Epithelial cell of proximal tubule (primary cell): ENCODE measurements around the gene LPCAT1. TPM values are rescaled to one million over a fixed set of nuclear protein-coding genes. Genes with fewer than 3 reads are reported as not detected.
"Not testable (repeated sequence)": the region's sequence is repeated elsewhere in the genome, so short reads cannot be mapped to it uniquely, and the experiment has no call there.

Source experiments
- DNase-seq: peaks from one replicate; pipeline ENCODE4 v3.0.0-alpha.2; 2011; ENCODE audit warnings: low read depth
- H3K4me3 ChIP-seq: 2 replicates; pipeline ENCODE4 v1.5.1; 2011; ENCODE audit warnings: low read depth, mild to moderate bottlenecking, low read length
- total RNA-seq: library from RNA; depleted of rRNA; stranded (reverse); fragments of >200 nt; gene quantifications from 2 replicates; pipeline ENCODE4 v1.2.3, GENCODE V29; 2015
- TF ChIP-seq, protein P1 (sequence below): conservative IDR thresholded peaks from 2 replicates; pipeline ENCODE4 v1.5.1; 2012; ENCODE audit warnings: low read depth, mild to moderate bottlenecking, low read length

The LPCAT1 gene
- total RNA-seq, 1 donor from 2014 or later: 105 TPM

GRCh38 chr5:1464096-1464446, 59.7 kb downstream of the LPCAT1 start:
- TF ChIP-seq, protein P1, sequence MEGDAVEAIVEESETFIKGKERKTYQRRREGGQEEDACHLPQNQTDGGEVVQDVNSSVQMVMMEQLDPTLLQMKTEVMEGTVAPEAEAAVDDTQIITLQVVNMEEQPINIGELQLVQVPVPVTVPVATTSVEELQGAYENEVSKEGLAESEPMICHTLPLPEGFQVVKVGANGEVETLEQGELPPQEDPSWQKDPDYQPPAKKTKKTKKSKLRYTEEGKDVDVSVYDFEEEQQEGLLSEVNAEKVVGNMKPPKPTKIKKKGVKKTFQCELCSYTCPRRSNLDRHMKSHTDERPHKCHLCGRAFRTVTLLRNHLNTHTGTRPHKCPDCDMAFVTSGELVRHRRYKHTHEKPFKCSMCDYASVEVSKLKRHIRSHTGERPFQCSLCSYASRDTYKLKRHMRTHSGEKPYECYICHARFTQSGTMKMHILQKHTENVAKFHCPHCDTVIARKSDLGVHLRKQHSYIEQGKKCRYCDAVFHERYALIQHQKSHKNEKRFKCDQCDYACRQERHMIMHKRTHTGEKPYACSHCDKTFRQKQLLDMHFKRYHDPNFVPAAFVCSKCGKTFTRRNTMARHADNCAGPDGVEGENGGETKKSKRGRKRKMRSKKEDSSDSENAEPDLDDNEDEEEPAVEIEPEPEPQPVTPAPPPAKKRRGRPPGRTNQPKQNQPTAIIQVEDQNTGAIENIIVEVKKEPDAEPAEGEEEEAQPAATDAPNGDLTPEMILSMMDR: no peak
- no peak for DNase-seq
- no peak overlapping the region for H3K4me3 ChIP-seq

DNA sequence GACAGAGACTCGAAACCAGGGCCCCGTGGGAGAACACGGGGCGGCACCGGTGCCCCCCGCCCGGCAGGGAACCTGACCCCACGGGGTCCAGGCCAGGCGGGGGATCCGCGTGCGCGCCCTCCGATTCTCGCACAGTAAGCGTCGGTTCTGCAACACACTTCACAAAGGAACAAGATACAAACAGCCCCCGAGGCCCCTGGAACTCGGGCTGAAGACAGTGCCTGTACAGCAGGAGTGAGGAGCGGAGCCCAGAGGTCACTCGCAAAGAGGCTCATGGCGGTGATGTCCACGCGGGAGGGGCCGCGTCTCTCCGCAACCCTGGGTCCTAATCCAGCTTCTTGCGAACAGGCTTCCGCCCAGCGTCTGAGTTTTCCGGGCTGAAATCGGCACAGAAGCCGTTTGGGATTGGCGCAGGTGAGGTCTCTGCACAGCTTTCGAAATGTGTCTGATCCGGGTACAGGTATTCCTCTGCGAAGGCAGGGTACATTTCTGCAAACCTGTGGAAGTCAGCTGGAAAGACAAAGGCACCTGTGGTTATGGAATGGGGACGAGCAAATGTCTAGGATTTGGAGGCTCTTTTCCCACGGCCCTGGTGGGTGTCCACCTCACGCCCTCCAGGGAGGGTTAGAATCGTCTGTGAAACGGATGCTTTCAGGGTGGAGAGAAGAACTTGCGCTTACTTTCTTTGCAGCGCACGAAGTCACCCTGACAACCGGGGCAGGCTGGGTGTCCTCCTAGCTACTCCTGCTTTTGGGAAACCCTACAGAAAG, 60.2 kb downstream of the LPCAT1 start:
- no peak overlapping the region for H3K4me3 ChIP-seq
- no peak for DNase-seq
- TF ChIP-seq, protein P1: no peak

GRCh38 chr5:1462358-1462757, 61.4 kb downstream of the LPCAT1 start:
- TF ChIP-seq, protein P1: no peak
- H3K4me3 ChIP-seq: no peak overlapping the region
- no peak for DNase-seq

- TF ChIP-seq, protein P1: no peak
- no peak overlapping the region for H3K4me3 ChIP-seq
- no peak for DNase-seq
Measured at GRCh38 chr5:1461396-1461795, 62.4 kb downstream of the LPCAT1 start.

GRCh38 chr5:1460054-1460682, 63.6 kb downstream of the LPCAT1 start:
- no peak overlapping the region for H3K4me3 ChIP-seq
- no peak for DNase-seq
- TF ChIP-seq, protein P1: no peak

- H3K4me3 ChIP-seq, DNase-seq: not testable (repeated sequence)
Measured at GRCh38 chr5:1459435-1459834, 64.3 kb downstream of the LPCAT1 start.

DNA sequence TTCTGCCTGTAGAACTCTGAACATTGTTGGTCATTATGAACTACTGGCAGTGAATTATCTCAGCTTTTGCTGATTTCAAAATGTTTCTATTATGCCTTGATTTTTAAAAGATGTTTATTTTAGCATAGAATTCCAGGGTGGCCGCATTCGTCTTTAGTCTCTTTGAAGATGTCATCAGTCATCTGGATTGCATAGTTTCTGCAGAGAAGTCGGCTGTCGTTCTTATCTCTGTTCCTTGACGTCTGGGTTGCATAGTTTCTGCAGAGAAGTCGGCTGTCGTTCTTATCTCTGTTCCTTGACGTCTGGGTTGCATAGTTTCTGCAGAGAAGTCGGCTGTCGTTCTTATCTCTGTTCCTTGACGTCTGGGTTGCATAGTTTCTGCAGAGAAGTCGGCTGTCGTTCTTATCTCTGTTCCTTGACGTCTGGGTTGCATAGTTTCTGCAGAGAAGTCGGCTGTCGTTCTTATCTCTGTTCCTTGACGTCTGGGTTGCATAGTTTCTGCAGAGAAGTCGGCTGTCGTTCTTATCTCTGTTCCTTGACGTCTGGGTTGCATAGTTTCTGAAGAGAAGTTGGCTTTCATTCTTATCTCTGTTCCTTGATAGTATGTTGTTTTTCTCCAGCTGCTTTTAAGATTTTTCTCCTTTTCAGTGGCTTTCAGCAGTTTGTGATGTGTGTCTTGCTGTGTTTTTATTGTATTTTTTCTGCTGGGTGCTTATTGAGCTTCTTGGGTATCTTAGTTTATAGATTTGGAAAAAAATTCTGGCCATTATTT, 67.5 kb downstream of the LPCAT1 start:
- H3K4me3 ChIP-seq, DNase-seq: not testable (repeated sequence)
